SK-N-SH (cell line): ENCODE measurements around the gene CAV1. TPM values are rescaled to one million over a fixed set of nuclear protein-coding genes. Genes with fewer than 3 reads are reported as not detected.

Experiments used
- CTCF ChIA-PET: fragments of 300-600, 350-600 bp; formaldehyde crosslinking; extraction: SDS; loops from one replicate; lab custom pipeline; 2021; lab: Yijun Ruan, JAX
- POLR2A ChIA-PET: fragments of 350-600 bp; sonication (Branson Sonifier 250); formaldehyde crosslinking; extraction: SDS; loops from one replicate; lab custom pipeline; 2020; ENCODE audit warnings: antibody characterized with exemption, inconsistent platforms; lab: Yijun Ruan, JAX
- DNase-seq: peaks from one replicate; pipeline ENCODE4 v3.0.0; 2012
- H2AFZ ChIP-seq: fragments of 200-600 bp; sonication (generic); 2 replicates; pipeline ENCODE4 v1.8.1; 2016; ENCODE audit warnings: antibody characterized with exemption, mild to moderate bottlenecking, low read depth
- H3F3A ChIP-seq: fragments of 200-600 bp; sonication (generic); replicated peaks from 2 replicates; pipeline ENCODE3; 2016; ENCODE audit warnings: antibody characterized with exemption, mild to moderate bottlenecking; ENCODE audit not compliant: insufficient read depth
- H3K27ac ChIP-seq, 2 experiments: fragments of 200-500 bp in 1 of 2; fragments of 200-600 bp in 1 of 2; sonication (Bioruptor generic) in 1 of 2; sonication (generic), shearing (Covaris generic) in 1 of 2; 2 replicates each; pipeline versions ENCODE4 v1.5.1 to v1.6.1; 2014 to 2016; ENCODE audit warnings: low read depth in 2 of 2, inconsistent platforms in 1 of 2, low read length in 1 of 2, mild to moderate bottlenecking in 1 of 2, mixed read lengths in 1 of 2
- H3K27me3 ChIP-seq: fragments of 200-600 bp; sonication (generic), shearing (Covaris generic); 2 replicates; pipeline ENCODE4 v1.6.1; 2016; ENCODE audit warnings: mixed run types; ENCODE audit not compliant: insufficient read depth
- H3K36me3 ChIP-seq, 2 experiments: fragments of 200-500 bp in 1 of 2; fragments of 200-600 bp in 1 of 2; sonication (Bioruptor generic) in 1 of 2; sonication (generic) in 1 of 2; replicated peaks in 1 of 2; 2 replicates each; pipeline versions ENCODE3 to v1.5.1; 2014 to 2016; ENCODE audit warnings: low read length in 1 of 2, mild to moderate bottlenecking in 1 of 2; ENCODE audit not compliant: insufficient read depth in 2 of 2, control insufficient read depth in 1 of 2
- H3K4me1 ChIP-seq, 2 experiments: fragments of 200-500 bp in 1 of 2; fragments of 200-600 bp in 1 of 2; sonication (Bioruptor generic) in 1 of 2; sonication (generic), shearing (Covaris generic) in 1 of 2; 2 replicates each; pipeline versions ENCODE4 v1.5.1 to v1.6.1; 2014 to 2016; ENCODE audit warnings: low read depth in 1 of 2, low read length in 1 of 2, mixed run types in 1 of 2; ENCODE audit not compliant: insufficient read depth in 2 of 2, control insufficient read depth in 1 of 2
- H3K4me2 ChIP-seq: fragments of 200-600 bp; sonication (generic), shearing (Covaris generic); 2 replicates; pipeline ENCODE4 v1.6.1; 2017; ENCODE audit warnings: mixed run types
- H3K4me3 ChIP-seq, 2 experiments: fragments of 200-500 bp in 1 of 2; fragments of 200-600 bp in 1 of 2; sonication (Bioruptor generic) in 1 of 2; sonication (generic), shearing (Covaris generic) in 1 of 2; 2 replicates each; pipeline versions ENCODE4 v1.5.1 to v1.8.1; 2014 to 2016; ENCODE audit warnings: low read depth in 2 of 2, inconsistent platforms in 1 of 2, low read length in 1 of 2, mild to moderate bottlenecking in 1 of 2, mixed read lengths in 1 of 2, moderate library complexity in 1 of 2
- H3K79me2 ChIP-seq: fragments of 200-600 bp; sonication (generic); 2 replicates; pipeline ENCODE4 v1.8.1; 2017; ENCODE audit warnings: mild to moderate bottlenecking; ENCODE audit not compliant: insufficient read depth
- H3K9ac ChIP-seq: fragments of 200-600 bp; sonication (generic); 2 replicates; pipeline ENCODE4 v1.6.1; 2017; ENCODE audit warnings: mixed run types
- H3K9me2 ChIP-seq: fragments of 200-600 bp; sonication (generic); 2 replicates; pipeline ENCODE4 v1.6.1; 2017; ENCODE audit warnings: mixed run types
- H3K9me3 ChIP-seq: fragments of 200-600 bp; sonication (generic); 2 replicates; pipeline ENCODE4 v1.6.1; 2017; ENCODE audit warnings: mixed run types, mild to moderate bottlenecking, moderate library complexity
- H4K20me1 ChIP-seq: fragments of 200-600 bp; sonication (generic); 2 replicates; pipeline ENCODE4 v1.6.1; 2017; ENCODE audit warnings: mild to moderate bottlenecking, mixed run types; ENCODE audit not compliant: insufficient read depth
- FOSL2 ChIP-seq: IDR thresholded peaks from 2 replicates; pipeline ENCODE4 v1.4.0; 2012; ENCODE audit warnings: low read depth, mild to moderate bottlenecking, moderate library complexity, borderline replicate concordance
- FOXJ3 ChIP-seq: sonication (generic); formaldehyde crosslinking; IDR thresholded peaks from 2 replicates; pipeline ENCODE4 v1.5.1; 2020; ENCODE audit warnings: mild to moderate bottlenecking, missing genetic modification reagents
- GATA2 ChIP-seq: sonication (generic); formaldehyde crosslinking; IDR thresholded peaks from 2 replicates; pipeline ENCODE4 v1.5.0; 2020; ENCODE audit warnings: mild to moderate bottlenecking, missing genetic modification reagents
- IRF3 ChIP-seq: fragments of 150-350 bp; IDR thresholded peaks from 2 replicates; pipeline ENCODE4 v1.6.1; 2016; ENCODE audit warnings: mild to moderate bottlenecking, low read depth, low read length
- MAX ChIP-seq: IDR thresholded peaks from 2 replicates; pipeline ENCODE4 v1.4.0; 2012; ENCODE audit warnings: low read depth
- MEF2A ChIP-seq: IDR thresholded peaks from 2 replicates; pipeline ENCODE4 v1.4.0; 2012; ENCODE audit warnings: low read depth, borderline replicate concordance
- PBX3 ChIP-seq: IDR thresholded peaks from 2 replicates; pipeline ENCODE4; 2012
- RAD21 ChIP-seq: IDR thresholded peaks from 2 replicates; pipeline ENCODE4 v1.6.1; 2012; ENCODE audit warnings: mild to moderate bottlenecking, low read length
- SMC3 ChIP-seq: IDR thresholded peaks from 2 replicates; pipeline ENCODE4 v1.6.1; 2012; ENCODE audit warnings: low read depth, low read length, improper control_type of control experiment
- TAF1 ChIP-seq: IDR thresholded peaks from 2 replicates; pipeline ENCODE4 v1.6.1; 2012; ENCODE audit warnings: low read depth, mild to moderate bottlenecking, low read length, moderate library complexity, borderline replicate concordance
- USF1 ChIP-seq: IDR thresholded peaks from 2 replicates; pipeline ENCODE4 v1.4.0; 2012; ENCODE audit warnings: low read depth, borderline replicate concordance
- WGBS: methylation state at CpG from one replicate; pipeline ENCODE4 v1.1.6; 2017; ENCODE audit warnings: low lambda C conversion rate; 5-methylcytosine and 5-hydroxymethylcytosine counted together
- polyA plus RNA-seq, 3 experiments: library from polyadenylated mRNA; depleted of rRNA; stranded (reverse); fragments of >200 nt; gene quantifications; 2 replicates each; pipeline ENCODE4 v1.2.3, GENCODE V29; 2012

CAV1 gene
- polyA plus RNA-seq, 1 of the 3 experiments (the other 2 are of a cell fraction), result 968 TPM

- TF ChIP-seq MAX (peak; percentile 93), FOXJ3 (CRISPR knock-in tag) (no peak), RAD21 (no peak), FOSL2 (peak; percentile 99), SMC3 (no peak), IRF3 (no peak), PBX3 (peak; percentile 82), MEF2A (peak; percentile 68; the same call in 1 of the 2 replicates), TAF1 (0 out of 2 replicates have a peak, but pooled peaks have one; percentile 45)
Measured at GRCh38 chr7:116576350-116577319, 51.8 kb downstream of the CAV1 start (continued).

- no peaks in the 10 kb centered on the region for H3K79me2 ChIP-seq
- no peaks in the 10 kb centered on the region for H4K20me1 ChIP-seq
- H3K9me3 ChIP-seq, result no peaks in the 10 kb centered on the region
- peak overlapping the region; percentile 47 for H3K4me2 ChIP-seq
- TF ChIP-seq MEF2A (no peak), GATA2 (no peak), USF1 (no peak), MAX (0 out of 2 replicates have a peak, but pooled peaks have one; percentile 7)
- H3F3A ChIP-seq, result peaks cover 36% of the 10 kb centered on the region
- H3K4me3 ChIP-seq, result peak overlapping the region in 1 of 2 experiments; percentile 18; a peak in 2 of 4 replicates
- H3K36me3 ChIP-seq, result no peaks in the 10 kb centered on the region
- peak overlapping the region; percentile 61 for H3K9ac ChIP-seq
- ChIA-PET CTCF (interaction anchor here (1.1 to 3.4 kb wide), 9 partner anchors 11 to 439 kb away, joined by 3 to 20 read pairs (median 5); no protein-coding TSS in a partner anchor), POLR2A (no interaction called here)
- WGBS, result 38% methylated on average over 6 of the region's 6 CpGs
- H3K27me3 ChIP-seq, result no peaks in the 10 kb centered on the region
- no peak for DNase-seq
- no peaks in the 10 kb centered on the region for H3K9me2 ChIP-seq
- H2AFZ ChIP-seq, result peak overlapping the region; percentile 3
- H3K4me1 ChIP-seq, result peaks cover 3 to 55% of the 10 kb centered on the region in 2 experiments; a peak in 3 of 4 replicates
- H3K27ac ChIP-seq, result peak overlapping the region; percentile 87 to 99
Measured at GRCh38 chr7:116577320-116577871, 52.6 kb downstream of the CAV1 start.
